Measurements from ENCODE around the gene CD6.
"Not testable (repeated sequence)": the region's sequence is repeated elsewhere in the genome, so short reads cannot be mapped to it uniquely, and the experiment has no call there.

CD6 gene

DNA sequence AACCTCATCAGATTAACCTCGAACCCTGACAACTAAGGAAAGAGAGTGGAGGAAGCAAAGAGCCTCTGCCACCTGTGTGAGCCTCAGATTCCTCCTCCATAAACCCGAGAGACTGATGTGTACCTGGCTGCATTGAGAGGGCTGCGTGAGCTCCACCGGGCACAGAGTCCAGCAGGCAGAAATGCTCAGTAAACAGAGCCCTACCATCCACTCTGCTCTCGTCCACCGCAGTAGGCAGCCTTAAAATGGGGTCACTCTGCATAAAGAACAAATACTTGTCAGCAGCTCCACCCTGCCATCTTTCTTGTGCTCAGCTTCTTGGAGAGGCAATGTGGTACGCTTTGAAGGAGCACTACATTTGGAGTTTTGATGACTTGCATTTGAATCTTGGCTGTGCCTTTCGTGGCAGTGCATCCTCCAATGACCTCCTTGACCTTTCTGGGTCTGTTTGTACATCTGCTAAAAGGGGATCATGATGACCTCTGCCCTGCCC lies 87.8 kb downstream of the CD6 start:
- DNase-seq = no peak

DNA sequence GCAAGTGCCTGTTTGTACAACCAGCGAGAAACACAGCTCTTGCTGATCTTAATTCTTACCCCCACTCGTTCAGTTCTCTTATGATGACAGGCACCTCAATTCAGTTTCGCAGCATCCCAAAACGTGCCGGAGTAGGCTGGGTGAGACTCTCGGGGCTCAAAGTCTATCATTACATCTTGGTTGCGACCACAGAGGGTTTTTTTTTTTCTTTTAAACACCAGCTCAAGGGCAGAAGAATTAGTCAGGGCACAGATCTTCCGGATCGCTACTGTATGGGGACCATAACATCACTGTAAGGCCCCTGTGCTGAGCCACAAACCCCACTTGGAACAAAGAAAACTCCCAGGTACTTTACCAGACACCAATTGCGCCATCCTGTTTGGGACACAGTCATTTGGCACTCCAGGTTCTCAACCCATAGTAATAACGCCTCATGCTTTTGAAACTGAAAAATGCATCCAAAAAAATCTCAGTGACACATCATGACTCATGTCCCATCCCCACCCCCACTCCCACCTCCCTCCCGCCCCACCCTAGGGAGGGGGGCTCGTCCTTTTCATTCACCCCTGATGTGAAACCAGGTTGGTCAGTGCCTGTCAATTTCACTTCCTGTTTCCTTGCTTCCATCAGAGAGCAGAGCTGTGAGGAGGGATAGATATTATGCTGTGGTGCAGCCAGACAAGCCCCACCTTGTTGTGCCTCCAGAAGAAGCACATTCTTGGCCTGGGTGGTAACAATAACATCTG lies 89.8 kb downstream of the CD6 start:
- DNase-seq = no peak

DNA sequence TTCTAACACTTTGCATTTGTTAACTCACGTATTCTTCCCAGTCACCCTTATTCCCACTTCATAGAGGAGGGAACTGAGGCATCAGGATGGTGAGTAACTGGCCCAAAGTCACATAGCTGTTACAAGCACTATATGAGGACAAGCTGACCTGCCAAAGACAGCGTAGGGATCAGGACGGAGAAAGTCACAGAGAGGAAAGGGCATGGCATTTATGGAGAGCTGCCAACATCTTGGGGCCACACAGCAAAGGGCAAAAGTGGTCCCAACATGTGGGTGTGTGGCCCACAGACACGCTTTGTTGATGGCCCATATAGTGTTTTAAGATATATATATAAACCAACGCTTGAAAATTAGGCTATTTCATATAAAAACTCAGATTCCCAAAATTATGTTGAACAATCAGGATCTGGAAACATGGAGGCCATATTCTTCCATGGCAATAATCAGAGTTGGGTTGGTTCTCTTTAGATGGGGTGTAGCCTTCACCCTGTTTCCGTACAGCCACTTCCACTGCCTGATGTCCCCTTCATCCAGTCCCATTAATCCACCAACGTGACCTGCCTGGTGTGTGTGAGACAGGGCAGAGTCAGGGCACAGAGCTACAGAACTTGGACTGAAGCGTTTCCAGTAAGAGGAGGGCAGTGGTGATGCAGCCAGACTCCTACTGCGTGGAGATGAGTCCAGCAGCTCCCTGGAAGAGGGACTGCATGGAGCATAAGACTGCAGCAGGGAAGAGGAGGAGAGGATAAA lies 90.9 kb downstream of the CD6 start:
- DNase-seq = no peak

DNA sequence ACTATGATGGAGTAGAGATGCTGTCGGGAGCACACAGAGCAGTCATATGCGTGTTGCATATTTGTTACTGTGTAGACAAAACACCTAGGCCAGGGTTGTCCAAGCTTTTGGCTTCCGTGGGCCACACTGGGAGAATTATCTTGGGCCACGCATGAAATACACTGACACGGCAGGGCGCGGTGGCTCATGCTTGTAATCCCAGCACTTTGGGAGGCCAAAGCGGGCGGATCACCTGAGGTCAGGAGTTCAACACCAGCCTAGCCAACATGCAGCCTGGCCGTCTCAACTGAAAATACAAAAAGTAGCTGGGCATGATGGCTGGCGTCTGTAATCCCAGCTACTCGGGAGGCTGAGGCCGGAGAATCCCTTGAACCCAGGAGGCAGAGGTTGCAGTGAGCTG lies 93.8 kb downstream of the CD6 start:
- not testable (repeated sequence) for DNase-seq

GRCh38 chr11:61065955-61066638 lies 94.6 kb downstream of the CD6 start:
- no peak for DNase-seq

DNA sequence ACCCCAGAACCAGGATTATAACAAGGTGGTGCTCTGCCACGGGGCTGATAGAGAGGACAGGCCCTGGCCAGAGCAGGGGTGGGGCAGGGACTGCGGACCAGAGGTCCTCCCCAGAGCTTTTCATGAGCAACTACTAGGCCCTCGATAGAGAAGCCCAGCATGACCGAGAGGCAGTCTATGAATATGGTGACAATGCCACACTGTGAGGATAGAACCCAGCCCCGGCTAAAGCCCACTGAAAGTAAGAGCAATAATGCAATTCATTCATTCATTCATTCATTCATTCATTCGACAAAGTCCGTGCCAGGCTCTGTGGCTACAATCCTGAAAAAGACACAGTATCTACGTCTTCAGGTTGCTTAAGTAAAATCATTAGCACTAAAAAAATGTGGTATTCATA lies 95.2 kb downstream of the CD6 start:
- no peak for DNase-seq

GRCh38 chr11:61067782-61068446 lies 96.4 kb downstream of the CD6 start:
- DNase-seq = peak; percentile 82

- DNase-seq = no peak
Observed at GRCh38 chr11:61068581-61068980, 97.1 kb downstream of the CD6 start.

DNA sequence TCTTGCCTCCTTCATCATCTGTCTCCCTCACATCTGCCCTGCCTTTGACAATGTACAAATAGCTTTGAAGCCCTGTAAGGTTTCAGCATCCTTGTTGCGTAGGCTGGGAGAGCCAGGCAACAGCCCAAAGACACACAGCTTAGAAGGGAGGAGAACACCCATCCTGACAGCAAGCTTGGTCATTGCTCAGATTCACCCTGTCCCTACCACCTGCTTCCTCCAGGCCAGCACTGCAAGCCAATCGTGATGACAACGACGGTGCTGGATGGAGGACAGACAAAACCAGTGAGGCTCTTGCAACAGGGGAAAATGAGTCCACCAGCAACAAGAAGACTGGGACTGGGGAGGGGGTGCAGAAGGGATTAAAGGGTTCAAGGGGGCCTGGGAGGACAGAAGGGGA lies 97.9 kb downstream of the CD6 start:
- DNase-seq = no peak
